ENCODE results near the gene GOLGA8R. TPM values are rescaled to one million over a fixed set of nuclear protein-coding genes. Genes with fewer than 3 reads are reported as not detected.
A peak's percentile ranks its signal among the peaks of the same experiment; 100 is the strongest.
"Not testable (repeated sequence)": the region's sequence is repeated elsewhere in the genome, so short reads cannot be mapped to it uniquely, and the experiment has no call there.

Gene GOLGA8R
- total RNA-seq, 2 experiments from 2014 or later = 28.2 to 35.4 TPM

DNA sequence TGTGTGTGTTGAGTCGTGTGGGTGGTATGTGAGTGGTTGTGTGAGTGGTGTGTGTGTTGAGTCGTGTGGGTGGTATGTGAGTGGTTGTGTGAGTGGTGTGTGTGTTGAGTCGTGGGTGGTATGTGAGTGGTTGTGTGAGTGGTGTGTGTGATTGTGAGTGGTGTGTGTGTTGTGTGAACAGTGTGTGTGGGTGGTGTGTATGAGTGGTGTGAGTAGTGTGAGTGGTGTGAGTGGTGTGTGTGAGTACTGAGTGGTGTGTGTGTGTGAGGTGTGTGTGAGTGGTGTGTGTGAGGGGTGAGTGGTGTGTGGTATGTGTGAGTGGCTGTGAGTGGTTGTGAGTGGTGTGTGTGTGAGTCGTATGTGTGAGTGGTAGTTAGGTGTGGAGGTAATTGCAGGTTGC lies 38.2 kb downstream of the GOLGA8R start:
- DNase-seq; H3K9me3 Mint-ChIP-seq; H3K4me3 Mint-ChIP-seq; ATAC-seq (ENCODE audit: low read depth); POLR2A ChIA-PET; H3K4me1 Mint-ChIP-seq; H3K36me3 Mint-ChIP-seq; H3K27me3 Mint-ChIP-seq: not testable (repeated sequence)
- peak overlapping the region; percentile 2 for H3K27ac Mint-ChIP-seq

DNA sequence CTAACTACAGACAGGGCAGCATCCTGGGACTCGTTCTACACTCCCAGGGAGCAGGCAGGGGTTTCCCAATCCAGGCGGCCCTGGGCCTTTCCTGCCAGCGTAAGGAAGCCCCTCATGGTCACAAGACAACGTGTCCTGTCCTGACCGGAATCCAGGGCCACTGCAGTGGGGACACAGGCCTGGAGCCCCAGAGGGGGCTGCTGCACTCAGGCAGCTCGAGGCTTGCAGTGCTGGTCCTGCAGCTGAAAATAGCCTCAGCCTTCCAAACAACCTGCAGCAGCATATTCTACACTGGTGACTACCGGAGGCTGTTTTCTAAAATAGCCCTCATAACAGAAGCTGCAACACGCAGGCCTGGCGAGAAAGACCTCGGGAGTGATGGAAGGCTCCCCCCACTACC lies 39.2 kb downstream of the GOLGA8R start:
- H3K36me3 Mint-ChIP-seq; DNase-seq; H3K4me1 Mint-ChIP-seq; ATAC-seq (ENCODE audit: low read depth); H3K4me3 Mint-ChIP-seq; H3K27me3 Mint-ChIP-seq; H3K9me3 Mint-ChIP-seq; H3K27ac Mint-ChIP-seq; POLR2A ChIA-PET: not testable (repeated sequence)

- ATAC-seq (ENCODE audit: low read depth); H3K36me3 Mint-ChIP-seq; DNase-seq; H3K27ac Mint-ChIP-seq; H3K27me3 Mint-ChIP-seq; POLR2A ChIA-PET; H3K4me1 Mint-ChIP-seq; H3K9me3 Mint-ChIP-seq; H3K4me3 Mint-ChIP-seq: not testable (repeated sequence)
Observed at GRCh38 chr15:30368271-30368670, 45.8 kb downstream of the GOLGA8R start.

DNA sequence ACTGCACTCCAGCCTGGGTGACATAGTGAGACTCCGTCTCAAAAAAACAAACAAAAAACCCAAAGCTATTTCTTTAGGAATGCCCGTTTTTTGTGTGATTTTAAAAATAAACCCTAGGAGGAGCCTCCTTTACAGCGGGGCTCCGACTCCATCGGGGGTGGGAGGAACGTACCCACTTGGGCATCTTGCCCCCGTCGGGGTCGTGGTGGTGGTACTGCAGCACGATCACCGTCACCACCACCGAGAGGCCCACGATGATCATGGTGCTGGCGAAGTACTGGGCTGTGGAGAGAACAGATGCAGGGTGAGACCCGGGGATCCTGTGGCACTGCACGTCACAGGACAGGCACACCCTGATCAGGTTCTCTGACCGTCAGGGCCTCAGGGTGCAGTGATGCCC lies 46.8 kb downstream of the GOLGA8R start:
- H3K4me3 Mint-ChIP-seq; H3K36me3 Mint-ChIP-seq; H3K27me3 Mint-ChIP-seq; POLR2A ChIA-PET; ATAC-seq (ENCODE audit: low read depth); H3K4me1 Mint-ChIP-seq; H3K9me3 Mint-ChIP-seq; H3K27ac Mint-ChIP-seq; DNase-seq: not testable (repeated sequence)

- not testable (repeated sequence) for H3K4me3 Mint-ChIP-seq; ATAC-seq (ENCODE audit: low read depth)
Observed at GRCh38 chr15:30361404-30361803, 52.7 kb downstream of the GOLGA8R start.

GRCh38 chr15:30360990-30361389 lies 53.1 kb downstream of the GOLGA8R start:
- H3K36me3 Mint-ChIP-seq; H3K9me3 Mint-ChIP-seq; H3K4me3 Mint-ChIP-seq; ATAC-seq (ENCODE audit: low read depth); POLR2A ChIA-PET; H3K4me1 Mint-ChIP-seq; DNase-seq; H3K27ac Mint-ChIP-seq; H3K27me3 Mint-ChIP-seq: not testable (repeated sequence)

More at GRCh38 chr15:30361404-30361803, 52.7 kb downstream of the GOLGA8R start:
- H3K27me3 Mint-ChIP-seq, H3K9me3 Mint-ChIP-seq, H3K27ac Mint-ChIP-seq, DNase-seq, POLR2A ChIA-PET, H3K36me3 Mint-ChIP-seq, H3K4me1 Mint-ChIP-seq: not testable (repeated sequence)

DNA sequence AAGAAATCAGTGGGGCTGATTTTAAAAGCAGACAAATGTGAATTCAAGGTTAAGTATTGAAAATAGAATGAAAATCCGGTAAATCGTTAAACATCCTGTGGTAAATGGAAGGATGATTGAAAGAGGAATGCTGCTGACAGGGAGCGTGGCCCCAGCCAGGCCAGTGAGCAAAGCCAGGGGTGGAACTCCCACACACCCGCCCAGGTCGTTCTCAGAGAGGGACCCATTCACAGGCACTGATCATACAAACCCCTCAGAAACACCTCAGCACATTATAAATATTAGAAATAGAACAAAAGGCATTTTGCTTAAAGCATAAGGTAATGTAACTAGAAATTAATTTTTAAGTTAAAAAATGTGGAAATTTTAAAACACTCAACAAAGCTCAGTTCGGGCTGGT lies 59.0 kb downstream of the GOLGA8R start:
- H3K27me3 Mint-ChIP-seq; H3K9me3 Mint-ChIP-seq; H3K4me1 Mint-ChIP-seq; H3K4me3 Mint-ChIP-seq; H3K36me3 Mint-ChIP-seq; ATAC-seq (ENCODE audit: low read depth); H3K27ac Mint-ChIP-seq; DNase-seq; POLR2A ChIA-PET: not testable (repeated sequence)

Other genes with a start within 250 kb of the GOLGA8R start
- gene CHRFAM7A, start 20.7 kb downstream of the GOLGA8R start, total RNA-seq = 1 to 10 TPM; 1.9 to 2.7 TPM
- gene GOLGA8Q, start 137.8 kb upstream of the GOLGA8R start, total RNA-seq = 10 to 100 TPM; 13.1 to 16.0 TPM
- under 1 TPM; 0.54 to 0.64 TPM for gene GOLGA8H, start 189.8 kb upstream of the GOLGA8R start, total RNA-seq